ENCODE data around the gene SPECC1L. TPM values are rescaled to one million over a fixed set of nuclear protein-coding genes. Genes with fewer than 3 reads are reported as not detected.

The SPECC1L gene
- total and polyA plus RNA-seq, 9 donors = 19.3 to 94.4 (median 66.3) TPM

GRCh38 chr22:24324137-24324536 is 53.5 kb downstream of the SPECC1L start:
- no peak for DNase-seq
- Histone ChIP-seq H3K4me1 (ENCODE audit: insufficient read depth) (no peaks in the 10 kb centered on the region), H3K9me3 (no peaks in the 10 kb centered on the region), H3K36me3 (no peaks in the 10 kb centered on the region), H3K27ac (no peak overlapping the region), H3K27me3 (no peaks in the 10 kb centered on the region), H3K4me3 (no peak overlapping the region)
- no peak for TF ChIP-seq CTCF (IDR thresholded peaks at IDR 0.05)
- no peak for TF ChIP-seq EP300 (IDR thresholded peaks at IDR 0.05)
- TF ChIP-seq POLR2A (IDR thresholded peaks at IDR 0.05) = no peak
- WGBS, 3 donors = 86 to 87% (median 86%) methylated on average over 8 of the region's 8 CpGs
- intact Hi-C loops (cut with DNase I) = loop anchor here in 3 of 4 donors (10.0 kb wide), 3 partner anchors 101 to 201 kb away; partner anchors contain the start of gene ADORA2A (in 1 of the 3)

- no peak for TF ChIP-seq POLR2A (IDR thresholded peaks at IDR 0.05)
- peak; percentile 8 to 38 (median 27) for TF ChIP-seq CTCF (IDR thresholded peaks at IDR 0.05)
- TF ChIP-seq EP300 (IDR thresholded peaks at IDR 0.05) = no peak
- H3K27me3 ChIP-seq = no peaks in the 10 kb centered on the region
- no peak for DNase-seq
- H3K4me1 ChIP-seq (ENCODE audit: insufficient read depth) = no peaks in the 10 kb centered on the region
- no peak overlapping the region for H3K27ac ChIP-seq
- no peak overlapping the region for H3K4me3 ChIP-seq
- WGBS, 3 donors = 21 to 26% (median 24%) methylated on average over 5 of the region's 5 CpGs
- intact Hi-C loops (cut with DNase I) = loop anchor here in 3 of 4 donors (10.0 kb wide), 3 partner anchors 100 to 200 kb away; partner anchors contain the start of gene ADORA2A (in 1 of the 3)
- no peaks in the 10 kb centered on the region for H3K9me3 ChIP-seq
- H3K36me3 ChIP-seq = no peaks in the 10 kb centered on the region
Measured at GRCh38 chr22:24325105-24325757, 54.6 kb downstream of the SPECC1L start.

GRCh38 chr22:24326266-24326665 is 55.6 kb downstream of the SPECC1L start:
- WGBS, 3 donors = 79 to 90% (median 86%) methylated on average over 4 of the region's 4 CpGs
- H3K27ac ChIP-seq = no peak overlapping the region
- no peak for DNase-seq
- no peaks in the 10 kb centered on the region for H3K4me1 ChIP-seq (ENCODE audit: insufficient read depth)
- no peak overlapping the region for H3K4me3 ChIP-seq
- H3K9me3 ChIP-seq = no peaks in the 10 kb centered on the region
- no peaks in the 10 kb centered on the region for H3K27me3 ChIP-seq
- TF ChIP-seq CTCF (IDR thresholded peaks at IDR 0.05) = no peak
- TF ChIP-seq POLR2A (IDR thresholded peaks at IDR 0.05) = no peak
- TF ChIP-seq EP300 (IDR thresholded peaks at IDR 0.05) = no peak
- intact Hi-C loops (cut with DNase I) = loop anchor here in 3 of 4 donors (10.0 kb wide), 3 partner anchors 99 to 199 kb away; partner anchors contain the start of gene ADORA2A (in 1 of the 3)
- H3K36me3 ChIP-seq = no peaks in the 10 kb centered on the region

- WGBS, 3 donors = 93 to 96% (median 94%) methylated on average over 5 of the region's 5 CpGs
- intact Hi-C loops (cut with DNase I) = loop anchor here in 3 of 4 donors (10.0 kb wide), 3 partner anchors 97 to 197 kb away; partner anchors contain the start of gene ADORA2A (in 1 of the 3)
Measured at GRCh38 chr22:24327832-24328231, 57.2 kb downstream of the SPECC1L start.

More at GRCh38 chr22:24327832-24328231, 57.2 kb downstream of the SPECC1L start:
- DNase-seq = no peak
- Histone ChIP-seq H3K27ac (no peak overlapping the region), H3K9me3 (no peaks in the 10 kb centered on the region), H3K4me1 (ENCODE audit: insufficient read depth) (no peaks in the 10 kb centered on the region), H3K36me3 (no peaks in the 10 kb centered on the region), H3K4me3 (no peak overlapping the region), H3K27me3 (no peaks in the 10 kb centered on the region)
- TF ChIP-seq POLR2A (IDR thresholded peaks at IDR 0.05) (no peak), EP300 (IDR thresholded peaks at IDR 0.05) (no peak), CTCF (IDR thresholded peaks at IDR 0.05) (no peak)
